Astrocyte (in vitro differentiated cells and primary cell): ENCODE results near the gene DEPDC7.

Source experiments
- CTCF ChIP-seq: IDR thresholded peaks from 2 replicates; pipeline ENCODE4 v1.5.1; 2011; ENCODE audit warnings: low read depth, mild to moderate bottlenecking, inconsistent platforms, low read length, moderate library complexity; ENCODE audit not compliant: insufficient read depth
- EZH2 ChIP-seq: IDR thresholded peaks from 2 replicates; pipeline ENCODE4 v1.6.1; 2012; ENCODE audit warnings: mild to moderate bottlenecking, low read length, inconsistent platforms; ENCODE audit not compliant: insufficient read depth

DNA sequence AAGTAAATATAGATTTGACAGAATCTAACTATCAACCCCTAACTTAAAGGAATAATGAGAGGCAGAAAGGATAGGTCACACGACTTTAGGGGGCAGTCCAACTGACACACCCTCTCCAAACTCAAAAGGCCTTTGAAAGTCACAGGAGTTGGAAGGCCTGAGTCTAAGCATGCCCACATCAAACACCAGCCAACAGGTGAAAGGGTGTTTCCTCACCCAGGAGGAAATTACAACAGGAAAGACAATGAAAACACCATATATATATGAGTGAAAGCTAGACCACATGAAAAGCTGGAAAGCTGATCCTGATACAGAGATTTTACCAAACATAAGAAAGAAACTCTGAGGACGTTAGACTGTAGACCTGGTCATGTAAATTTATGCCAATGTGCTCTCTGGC lies 10.5 kb upstream of the DEPDC7 start:
- TF ChIP-seq CTCF (no peak), EZH2 (no peak)
